IMR-90 (cell line): ENCODE data around the gene ZNF783. TPM values are rescaled to one million over a fixed set of nuclear protein-coding genes. Genes with fewer than 3 reads are reported as not detected.

Experiments
- ATAC-seq: fragments of 200-7000 bp; cut with Tn5 transposase; 2 replicates; pipeline ENCODE4 v1.9.1; 2020; ENCODE audit warnings: low read depth, mild to moderate bottlenecking, moderate library complexity
- BruUV-seq: library from RNA; stranded (reverse); fragments of 400-500 nt; replicated peaks from 2 replicates; lab custom pipeline; 2021; lab: Mats Ljungman, UMichigan
- CTCF ChIA-PET: fragments of 300-600 bp; formaldehyde crosslinking; extraction: SDS; loops from one replicate; lab custom pipeline; 2021; ENCODE audit warnings: antibody characterized with exemption; lab: Yijun Ruan, JAX
- POLR2A ChIA-PET: fragments of 300-600 bp; sonication (Branson Sonifier 250); formaldehyde crosslinking; loops from one replicate; lab custom pipeline; 2022; ENCODE audit warnings: antibody characterized with exemption; ENCODE audit not compliant: unreplicated experiment; lab: Charles Lee
- DNase-seq: peaks from one replicate; pipeline ENCODE4 v3.0.0; 2013
- H2AFZ ChIP-seq: replicated peaks from 2 replicates; pipeline ENCODE3; 2013; ENCODE audit warnings: low read length, mild to moderate bottlenecking; ENCODE audit not compliant: poor library complexity
- H2AK5ac ChIP-seq: 2 replicates; pipeline ENCODE4 v1.6.1; 2013; ENCODE audit warnings: low read depth, low read length, inconsistent platforms
- H2AK9ac ChIP-seq: replicated peaks from 2 replicates; pipeline ENCODE3; 2013; ENCODE audit warnings: mild to moderate bottlenecking, low read depth, low read length, moderate library complexity; ENCODE audit not compliant: poor library complexity
- H2BK120ac ChIP-seq: 2 replicates; pipeline ENCODE4 v1.6.1; 2013; ENCODE audit warnings: low read depth, low read length, inconsistent platforms
- H2BK15ac ChIP-seq: 3 replicates; pipeline ENCODE4 v1.6.1; 2013; ENCODE audit warnings: low read depth, low read length, inconsistent platforms
- H2BK20ac ChIP-seq: 2 replicates; pipeline ENCODE4 v1.6.1; 2013; ENCODE audit warnings: low read depth, mild to moderate bottlenecking, inconsistent platforms, low read length, moderate library complexity
- H2BK5ac ChIP-seq: 2 replicates; pipeline ENCODE4 v1.6.1; 2013; ENCODE audit warnings: mild to moderate bottlenecking, low read depth, low read length, inconsistent platforms; ENCODE audit not compliant: poor library complexity, severe bottlenecking
- H3K14ac ChIP-seq: replicated peaks from 2 replicates; pipeline ENCODE4 v1.6.1; 2013; ENCODE audit warnings: low read depth, low read length, inconsistent platforms
- H3K18ac ChIP-seq: 2 replicates; pipeline ENCODE4 v1.6.1; 2013; ENCODE audit warnings: low read depth, low read length, control low read depth
- H3K23ac ChIP-seq: 2 replicates; pipeline ENCODE4 v1.6.1; 2013; ENCODE audit warnings: low read depth, low read length, inconsistent platforms
- H3K27ac ChIP-seq: 2 replicates; pipeline ENCODE4 v1.5.1; 2013; ENCODE audit warnings: mild to moderate bottlenecking, control low read depth, low read length; ENCODE audit not compliant: insufficient read depth
- H3K27me3 ChIP-seq: 2 replicates; pipeline ENCODE4 v1.6.1; 2013; ENCODE audit warnings: low read length; ENCODE audit not compliant: control insufficient read depth, insufficient read depth
- H3K36me3 ChIP-seq: 2 replicates; pipeline ENCODE4 v1.6.1; 2013; ENCODE audit warnings: low read length, mixed read lengths; ENCODE audit not compliant: control insufficient read depth, insufficient read depth
- H3K4ac ChIP-seq: 2 replicates; pipeline ENCODE4 v1.6.1; 2013; ENCODE audit warnings: low read depth, low read length, inconsistent platforms
- H3K4me1 ChIP-seq: 2 replicates; pipeline ENCODE4 v1.6.1; 2013; ENCODE audit warnings: low read length, mixed read lengths; ENCODE audit not compliant: control insufficient read depth, insufficient read depth
- H3K4me2 ChIP-seq: 2 replicates; pipeline ENCODE4 v1.6.1; 2013; ENCODE audit warnings: low read depth, mild to moderate bottlenecking, control low read depth, low read length, moderate library complexity
- H3K4me3 ChIP-seq: 2 replicates; pipeline ENCODE4 v1.5.1; 2013; ENCODE audit warnings: low read depth, mild to moderate bottlenecking, control low read depth, low read length, moderate library complexity; ENCODE audit not compliant: insufficient read depth
- H3K56ac ChIP-seq: 2 replicates; pipeline ENCODE4 v1.6.1; 2013; ENCODE audit warnings: low read length, inconsistent platforms; ENCODE audit not compliant: insufficient read depth; ENCODE audit errors: extremely low read depth
- H3K79me1 ChIP-seq, 2 experiments: 2 replicates each; pipeline ENCODE4 v1.6.1; 2013; ENCODE audit warnings: low read length in 2 of 2, inconsistent platforms in 1 of 2, low read depth in 1 of 2
- H3K9ac ChIP-seq: 2 replicates; pipeline ENCODE4 v1.6.1; 2013; ENCODE audit warnings: low read depth, low read length, control low read depth
- H3K9me1 ChIP-seq: 2 replicates; pipeline ENCODE4 v1.6.1; 2013; ENCODE audit warnings: low read length, inconsistent platforms; ENCODE audit not compliant: insufficient read depth
- H3K9me3 ChIP-seq: 2 replicates; pipeline ENCODE4 v1.6.1; 2013; ENCODE audit warnings: low read length; ENCODE audit not compliant: control insufficient read depth, insufficient read depth
- H4K20me1 ChIP-seq: 2 replicates; pipeline ENCODE4 v1.6.1; 2013; ENCODE audit warnings: low read length, inconsistent platforms; ENCODE audit not compliant: insufficient read depth
- H4K5ac ChIP-seq: 2 replicates; pipeline ENCODE4 v1.6.1; 2013; ENCODE audit warnings: mild to moderate bottlenecking, low read depth, low read length, control low read depth
- H4K8ac ChIP-seq, 2 experiments: 2 replicates each; pipeline ENCODE4 v1.6.1; 2013; ENCODE audit warnings: low read depth in 2 of 2, low read length in 2 of 2, control low read depth in 1 of 2, inconsistent platforms in 1 of 2
- H4K91ac ChIP-seq: 2 replicates; pipeline ENCODE4 v1.6.1; 2013; ENCODE audit warnings: low read depth, low read length, inconsistent platforms; ENCODE audit not compliant: insufficient read depth
- CEBPB ChIP-seq: IDR thresholded peaks from 2 replicates; pipeline ENCODE4 v1.6.1; 2012; ENCODE audit warnings: low read depth, low read length, improper control_type of control experiment
- ELK1 ChIP-seq: fragments of 150-350 bp; IDR thresholded peaks from 2 replicates; pipeline ENCODE4 v1.6.1; 2016; ENCODE audit warnings: low read depth, mild to moderate bottlenecking, low read length, moderate library complexity, borderline replicate concordance
- NFE2L2 ChIP-seq: fragments of 150-350 bp; IDR thresholded peaks from 2 replicates; pipeline ENCODE4 v1.6.1; 2016; ENCODE audit warnings: low read depth, mild to moderate bottlenecking, low read length
- POLR2A ChIP-seq: IDR thresholded peaks from 2 replicates; pipeline ENCODE4 v1.6.1; 2012; ENCODE audit warnings: mild to moderate bottlenecking, low read depth, low read length
- USF2 ChIP-seq: fragments of 150-350 bp; IDR thresholded peaks from 2 replicates; pipeline ENCODE4 v1.6.1; 2017; ENCODE audit warnings: mild to moderate bottlenecking, antibody characterized with exemption, low read length, low read depth
- WGBS, 2 experiments: methylation state at CpG; one replicate each; pipeline versions ENCODE4 v1.1.5 to v1.1.7; 2013; ENCODE audit warnings: missing lambda C conversion rate in 2 of 2; ENCODE audit not compliant: insufficient read length in 1 of 2; ENCODE audit errors: extremely low coverage in 2 of 2; 5-methylcytosine and 5-hydroxymethylcytosine counted together
- dilution Hi-C: fragments of 300-500 bp; cut with HindIII; formaldehyde crosslinking; loops from one replicate; pipeline ENCODE4 v1.14.3; 2018; ENCODE audit warnings: low sequenced_read_pairs; ENCODE audit not compliant: unreplicated experiment
- in situ Hi-C: fragments of 300-500 bp; cut with MboI; formaldehyde crosslinking; loops from 3 replicates; pipeline ENCODE4 v1.14.3; 2019; ENCODE audit warnings: low sequenced_read_pairs, inconsistent platforms, mixed read lengths
- intact Hi-C: fragments of 100-400 bp; cut with micrococcal nuclease; formaldehyde crosslinking; loops from 2 replicates; pipeline ENCODE4 v1.10.0; 2022
- polyA plus RNA-seq, 3 experiments: library from polyadenylated mRNA; depleted of rRNA; stranded (reverse); fragments of >200 nt; gene quantifications; 2 replicates each; pipeline ENCODE4 v1.2.3, GENCODE V29; 2012; ENCODE audit warnings: low replicate concordance in 1 of 3
- total RNA-seq: library from RNA; depleted of rRNA; stranded (reverse); fragments of >200 nt; gene quantifications from 2 replicates; pipeline ENCODE4 v1.2.3, GENCODE V29; 2012

The ZNF783 gene
- total and polyA plus RNA-seq, 2 of the 4 experiments (the other 2 are of a cell fraction), result 2.3 to 7.2 TPM

- H2BK120ac ChIP-seq, result no peak overlapping the region
- no peak overlapping the region for H2AK9ac ChIP-seq
- H3K4me1 ChIP-seq, result peaks cover 7% of the 10 kb centered on the region
- H3K9ac ChIP-seq, result no peak overlapping the region
- H3K9me3 ChIP-seq, result no peaks in the 10 kb centered on the region; the same call in 1 of the 2 replicates
- H2AK5ac ChIP-seq, result 0 out of 2 replicates have a peak overlapping the region, but pooled peaks have one; percentile 20
- peaks cover 3% of the 10 kb centered on the region for H3K36me3 ChIP-seq
- H3K18ac ChIP-seq, result no peak overlapping the region
- H3K9me1 ChIP-seq, result peaks cover 8% of the 10 kb centered on the region; the same call in 1 of the 2 replicates
- peaks cover 11% of the 10 kb centered on the region; the same call in 1 of the 2 replicates for H4K20me1 ChIP-seq
- in situ Hi-C loops (no loop called here), intact Hi-C loops (no loop called here), dilution Hi-C loops (no loop called here)
- no peak overlapping the region for H3K4me3 ChIP-seq
- H4K91ac ChIP-seq, result 0 out of 2 replicates have a peak overlapping the region, but pooled peaks have one; percentile 1
- no peak overlapping the region for H3K56ac ChIP-seq
- ChIA-PET POLR2A (no interaction called here), CTCF (interaction anchor here (2.6 kb wide), 1 partner anchor 16 kb away, joined by 10 read pairs; the partner anchor contains the start of gene ZNF783)
- no peaks in the 10 kb centered on the region for H3K27me3 ChIP-seq
- H3K4me2 ChIP-seq, result no peak overlapping the region
- no peak overlapping the region for H2BK5ac ChIP-seq
- H4K5ac ChIP-seq, result no peak overlapping the region
- no TSS peak for BruUV-seq
- no peak overlapping the region for H2BK15ac ChIP-seq
- H3K14ac ChIP-seq, result no peak overlapping the region
- H3K79me1 ChIP-seq, result peaks cover 13 to 50% of the 10 kb centered on the region in 2 experiments; a peak in 3 of 4 replicates
- H3K4ac ChIP-seq, result no peak overlapping the region
- DNase-seq (no peak), ATAC-seq (0 out of 2 replicates have a peak, but pooled peaks have one; percentile 12)
- no peak for TF ChIP-seq USF2
- no peak for TF ChIP-seq ELK1
- no peak for TF ChIP-seq POLR2A
- no peak for TF ChIP-seq CEBPB
- TF ChIP-seq NFE2L2, result no peak
- no peak overlapping the region for H4K8ac ChIP-seq
- H2AFZ ChIP-seq, result no peak overlapping the region
- WGBS, 2 experiments, result no CpG with 5 or more reads among the region's 5 CpGs
- H3K23ac ChIP-seq, result no peak overlapping the region
- H2BK20ac ChIP-seq, result no peak overlapping the region
- no peak overlapping the region for H3K27ac ChIP-seq
These were observed 16.3 kb upstream of the ZNF783 start for GRCh38 chr7:149245744-149246143.
